HG03442 (cell line): ENCODE results near the gene HES4.
A peak's percentile ranks its signal among the peaks of the same experiment; 100 is the strongest.
"Not testable (repeated sequence)": the region's sequence is repeated elsewhere in the genome, so short reads cannot be mapped to it uniquely, and the experiment has no call there.

Experiments
- ATAC-seq: cut with Tn5 transposase; IDR thresholded peaks from one replicate; pipeline ENCODE4 v1.9.1; 2021; ENCODE audit warnings: mild to moderate bottlenecking, moderate library complexity; ENCODE audit not compliant: unreplicated experiment

HES4 gene

GRCh38 chr1:1019122-1019999 lies 19.5 kb upstream of the HES4 start:
- peak; percentile 64 for ATAC-seq

GRCh38 chr1:1018321-1018685 lies 18.4 kb upstream of the HES4 start:
- ATAC-seq, result not testable (repeated sequence)

GRCh38 chr1:1017397-1018320 lies 17.8 kb upstream of the HES4 start:
- ATAC-seq, result not testable (repeated sequence)

- no peak for ATAC-seq
These were observed 15.1 kb upstream of the HES4 start for GRCh38 chr1:1014799-1015681.

DNA sequence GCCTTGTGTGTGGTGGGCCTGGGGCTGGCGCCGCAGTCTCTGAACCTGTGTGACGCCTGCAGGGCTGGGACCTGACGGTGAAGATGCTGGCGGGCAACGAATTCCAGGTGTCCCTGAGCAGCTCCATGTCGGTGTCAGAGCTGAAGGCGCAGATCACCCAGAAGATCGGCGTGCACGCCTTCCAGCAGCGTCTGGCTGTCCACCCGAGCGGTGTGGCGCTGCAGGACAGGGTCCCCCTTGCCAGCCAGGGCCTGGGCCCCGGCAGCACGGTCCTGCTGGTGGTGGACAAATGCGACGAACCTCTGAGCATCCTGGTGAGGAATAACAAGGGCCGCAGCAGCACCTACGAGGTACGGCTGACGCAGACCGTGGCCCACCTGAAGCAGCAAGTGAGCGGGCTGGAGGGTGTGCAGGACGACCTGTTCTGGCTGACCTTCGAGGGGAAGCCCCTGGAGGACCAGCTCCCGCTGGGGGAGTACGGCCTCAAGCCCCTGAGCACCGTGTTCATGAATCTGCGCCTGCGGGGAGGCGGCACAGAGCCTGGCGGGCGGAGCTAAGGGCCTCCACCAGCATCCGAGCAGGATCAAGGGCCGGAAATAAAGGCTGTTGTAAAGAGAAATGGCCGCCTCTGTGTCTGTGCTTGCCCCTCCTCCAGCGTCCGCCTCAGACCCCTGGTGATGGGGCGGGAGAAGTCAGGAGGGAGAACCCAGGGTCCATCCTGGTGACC lies 14.2 kb upstream of the HES4 start:
- no peak for ATAC-seq

DNA sequence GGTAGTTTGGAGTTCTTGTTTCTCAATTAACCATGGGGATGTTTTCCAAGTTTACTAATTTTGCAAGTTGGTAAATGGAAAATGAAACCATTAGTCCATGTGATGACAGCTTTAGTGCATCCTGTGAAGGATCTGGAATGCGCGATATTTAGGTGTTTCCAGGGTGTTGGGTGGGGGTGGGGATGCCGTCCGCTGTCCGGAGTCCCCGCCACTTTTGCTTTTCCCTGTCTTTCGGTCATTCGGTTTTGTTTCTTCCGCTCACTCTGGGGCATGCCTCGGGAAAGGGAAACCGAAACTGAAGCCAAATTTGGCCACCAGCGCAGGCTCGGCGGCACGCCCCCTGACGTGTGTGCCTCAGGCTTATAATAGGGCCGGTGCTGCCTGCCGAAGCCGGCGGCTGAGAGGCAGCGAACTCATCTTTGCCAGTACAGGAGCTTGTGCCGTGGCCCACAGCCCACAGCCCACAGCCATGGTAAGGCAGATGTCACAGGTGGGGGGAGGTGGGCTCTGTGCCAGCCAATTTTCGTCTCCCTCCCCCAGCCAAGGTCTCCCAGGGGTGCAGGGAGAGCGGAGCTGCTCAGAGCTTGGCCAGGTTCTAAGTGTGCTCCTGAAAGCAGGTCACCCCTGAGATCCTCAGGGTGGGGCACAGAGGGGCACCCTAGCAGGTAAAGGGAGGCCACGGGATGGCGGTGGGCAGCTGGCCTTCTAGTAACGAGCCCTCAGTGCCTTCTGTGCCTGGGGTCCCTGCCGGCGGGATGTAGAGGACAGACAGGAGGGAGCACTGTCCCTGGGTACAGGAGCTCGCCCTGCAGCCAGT lies 13.4 kb upstream of the HES4 start, which contains the start of gene ISG15:
Gene ISG15 (plus strand): TSS at position 393 of the 817 bp plus-strand sequence. CDS start 77 bp downstream, at position 470.
- ATAC-seq, result peak; percentile 85

DNA sequence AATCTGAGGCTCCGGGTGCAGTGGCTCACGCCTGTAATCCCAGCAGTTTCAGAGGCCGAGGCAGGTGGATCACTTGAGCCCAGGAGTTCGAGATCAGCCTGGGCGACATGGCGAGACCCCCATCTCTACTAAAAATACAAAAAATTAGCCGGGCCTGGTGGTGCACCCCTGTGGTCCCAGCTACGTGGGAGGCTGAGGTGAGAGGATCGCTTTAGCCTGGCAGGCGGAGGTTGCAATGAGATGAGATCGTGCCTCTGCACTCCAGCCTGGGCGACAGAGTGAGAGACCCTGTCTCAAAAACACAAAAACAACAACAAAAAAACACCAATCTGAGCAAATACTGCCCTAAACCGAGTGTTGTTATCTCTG lies 12.8 kb upstream of the HES4 start:
- ATAC-seq, result not testable (repeated sequence)

GRCh38 chr1:1011396-1011949 lies 11.6 kb upstream of the HES4 start:
- ATAC-seq, result no peak

DNA sequence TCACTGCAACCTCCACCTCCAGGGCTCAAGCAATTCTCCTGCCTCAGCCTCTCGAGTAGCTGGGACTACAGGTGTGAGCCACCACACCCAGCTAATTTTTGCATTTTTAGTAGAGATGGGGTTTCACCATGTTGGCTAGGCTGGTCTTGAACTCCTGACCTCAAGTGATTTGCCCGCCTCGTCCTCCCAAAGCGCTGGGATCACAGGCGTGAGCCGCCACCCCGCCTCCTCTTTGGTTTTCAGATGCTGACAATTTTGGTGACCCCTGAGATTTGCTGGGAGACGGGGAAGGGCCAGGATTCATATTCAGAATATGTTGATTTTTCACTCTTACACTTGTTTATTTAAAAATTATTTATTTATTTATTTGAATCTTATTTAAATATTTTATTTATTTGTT lies 10.2 kb upstream of the HES4 start:
- not testable (repeated sequence) for ATAC-seq

DNA sequence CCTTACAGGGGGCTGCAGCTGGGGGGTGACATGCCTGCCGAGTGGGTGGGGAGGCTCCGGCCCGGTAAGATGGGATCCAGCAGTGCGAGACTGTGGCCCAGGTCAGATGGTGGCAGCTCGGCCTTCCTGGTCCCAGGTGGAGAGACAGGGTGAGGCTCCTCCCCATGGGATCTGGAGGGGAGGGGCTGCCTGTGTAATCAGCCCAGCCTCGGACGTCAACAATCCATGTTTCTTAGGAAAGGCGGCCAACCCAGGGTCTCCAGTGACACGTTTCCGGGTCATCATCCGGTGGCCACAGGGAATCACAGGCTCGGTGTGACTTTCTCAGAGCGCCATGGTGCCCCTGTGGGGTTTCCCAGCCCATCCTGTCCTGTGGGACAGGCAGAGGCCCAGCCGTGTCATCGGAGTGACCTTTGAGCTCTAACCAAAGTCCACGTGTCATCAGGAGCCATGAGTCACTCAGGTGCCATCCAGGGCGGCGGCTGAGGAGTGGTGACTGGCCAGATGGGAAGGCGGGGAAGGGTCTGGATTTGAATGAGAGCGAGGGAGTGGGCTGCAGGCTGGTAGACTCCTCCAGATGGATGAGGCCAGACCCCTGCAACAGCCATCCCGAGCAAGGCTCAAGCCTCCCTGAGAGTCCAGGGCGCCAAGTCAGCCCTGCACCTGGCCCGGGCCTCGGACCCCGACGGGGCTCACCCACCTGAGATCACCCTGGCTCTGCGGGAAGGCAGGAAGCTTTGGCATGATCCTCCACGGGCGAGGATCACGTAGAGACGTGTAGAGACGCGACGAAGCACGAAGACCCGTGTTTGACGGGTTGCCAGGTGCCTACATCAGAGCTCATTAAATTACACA lies 6.6 kb upstream of the HES4 start:
- no peak for ATAC-seq

GRCh38 chr1:1005774-1006304 lies 5.9 kb upstream of the HES4 start:
- ATAC-seq, result no peak

DNA sequence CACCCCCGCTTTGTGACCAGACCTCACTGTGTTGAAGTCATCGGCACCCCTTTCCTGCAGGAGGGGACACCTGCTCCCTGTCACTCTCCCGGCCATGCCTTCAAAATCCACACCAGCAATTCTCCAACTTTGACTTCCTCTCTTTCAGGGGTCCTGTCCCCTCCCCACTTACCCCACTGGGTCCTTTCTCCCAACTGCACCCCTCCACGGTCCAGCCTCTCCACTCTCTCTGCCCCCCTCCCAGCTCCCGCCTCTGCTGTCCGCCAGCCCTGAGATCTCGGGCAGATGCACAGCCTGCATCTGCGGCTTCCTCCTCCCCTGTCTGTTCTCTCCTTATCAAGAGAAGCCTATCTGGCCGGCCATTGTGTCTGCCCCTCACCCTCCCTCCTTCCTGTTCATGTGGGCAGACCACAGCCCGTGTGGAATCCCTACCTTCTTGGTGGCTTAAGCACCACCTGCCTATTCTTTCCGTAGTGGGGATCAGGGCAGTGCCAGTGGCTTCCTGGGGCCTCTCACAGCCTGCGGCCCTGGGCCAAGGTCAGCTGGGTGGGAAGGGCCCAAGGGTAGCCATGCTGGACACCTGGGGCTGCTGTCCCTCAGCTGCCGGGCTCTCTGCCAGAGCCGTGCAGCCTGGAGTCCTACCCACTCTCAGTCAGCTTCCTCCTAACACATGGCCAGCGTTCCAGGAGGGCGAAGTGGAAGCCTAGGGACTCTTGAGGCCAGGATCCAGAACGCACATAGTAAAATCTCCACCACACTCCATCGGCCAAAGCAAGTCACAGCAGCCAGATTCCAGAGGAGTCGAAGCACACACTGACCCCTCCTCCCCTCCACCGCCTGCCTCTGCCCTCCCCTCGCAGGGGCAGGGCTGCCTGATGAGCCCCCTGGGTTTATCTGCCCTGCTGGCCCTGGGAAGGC lies 5.1 kb upstream of the HES4 start:
- no peak for ATAC-seq

- no peak for ATAC-seq
These were observed 4.5 kb upstream of the HES4 start for GRCh38 chr1:1004420-1004779.

- ATAC-seq, result no peak
These were observed 3.9 kb upstream of the HES4 start for GRCh38 chr1:1003618-1004419.

- no peak for ATAC-seq
These were observed 1.3 kb upstream of the HES4 start for GRCh38 chr1:1001057-1001783.
